HepG2 (cell line): ENCODE measurements around the gene PRPSAP2. TPM values are rescaled to one million over a fixed set of nuclear protein-coding genes. Genes with fewer than 3 reads are reported as not detected.

Experiments
- CEBPB ChIP-seq: IDR thresholded peaks from 2 replicates; pipeline ENCODE4 v1.6.1; 2011; ENCODE audit warnings: low read depth, low read length, improper control_type of control experiment, borderline replicate concordance
- GLI4 ChIP-seq: sonication (generic); formaldehyde crosslinking; IDR thresholded peaks from 2 replicates; pipeline ENCODE4 v1.5.1; 2020; ENCODE audit warnings: missing genetic modification reagents, mild to moderate bottlenecking, moderate library complexity, borderline replicate concordance
- MAFG ChIP-seq: sonication (generic); formaldehyde crosslinking; IDR thresholded peaks from 2 replicates; pipeline ENCODE4 v1.5.1; 2020; ENCODE audit warnings: mild to moderate bottlenecking, missing genetic modification reagents
- MAZ ChIP-seq, 2 experiments: sonication (generic) in 1 of 2; formaldehyde crosslinking in 1 of 2; IDR thresholded peaks; 2 replicates each; pipeline versions ENCODE4 v1.5.0 to v1.6.1; 2012 to 2020; ENCODE audit warnings: low read depth in 2 of 2, mild to moderate bottlenecking in 2 of 2, borderline replicate concordance in 1 of 2, improper control_type of control experiment in 1 of 2, low read length in 1 of 2, missing genetic modification reagents in 1 of 2, moderate library complexity in 1 of 2
- MEF2D ChIP-seq: sonication (generic); formaldehyde crosslinking; IDR thresholded peaks from 2 replicates; pipeline ENCODE4 v1.5.1; 2020; ENCODE audit warnings: mild to moderate bottlenecking, missing genetic modification reagents
- MXI1 ChIP-seq: IDR thresholded peaks from 3 replicates; pipeline ENCODE4 v1.6.1; 2012; ENCODE audit warnings: low read depth, low read length, inconsistent platforms, borderline replicate concordance
- NFATC3 ChIP-seq: sonication (generic); formaldehyde crosslinking; IDR thresholded peaks from 2 replicates; pipeline ENCODE4 v1.5.1; 2020; ENCODE audit warnings: mild to moderate bottlenecking, missing genetic modification reagents
- NRL ChIP-seq: sonication (generic); formaldehyde crosslinking; IDR thresholded peaks from 2 replicates; pipeline ENCODE4 v1.5.0; 2020; ENCODE audit warnings: missing genetic modification reagents, mild to moderate bottlenecking, moderate library complexity, borderline replicate concordance
- PATZ1 ChIP-seq: sonication (generic); formaldehyde crosslinking; IDR thresholded peaks from 2 replicates; pipeline ENCODE4 v1.4.0; 2020; ENCODE audit warnings: missing genetic modification reagents
- SP2 ChIP-seq: sonication (generic); formaldehyde crosslinking; IDR thresholded peaks from 2 replicates; pipeline ENCODE4 v1.5.1; 2020; ENCODE audit warnings: mild to moderate bottlenecking, missing genetic modification reagents
- TBX2 ChIP-seq: sonication (generic); formaldehyde crosslinking; IDR thresholded peaks from 2 replicates; pipeline ENCODE4 v1.5.0; 2020; ENCODE audit warnings: missing genetic modification reagents, mild to moderate bottlenecking, borderline replicate concordance
- TOE1 ChIP-seq: sonication (generic); formaldehyde crosslinking; IDR thresholded peaks from 2 replicates; pipeline ENCODE4 v1.4.0; 2020; ENCODE audit warnings: mild to moderate bottlenecking, missing genetic modification reagents
- ZNF20 ChIP-seq: sonication (generic); formaldehyde crosslinking; IDR thresholded peaks from 2 replicates; pipeline ENCODE4 v1.4.0; 2020; ENCODE audit warnings: mild to moderate bottlenecking, moderate library complexity, missing genetic modification reagents
- ZNF629 ChIP-seq: sonication (generic); formaldehyde crosslinking; conservative IDR thresholded peaks from 2 replicates; pipeline ENCODE4 v1.5.0; 2020; ENCODE audit warnings: missing genetic modification reagents
- polyA plus RNA-seq, 8 experiments: library from polyadenylated mRNA; depleted of rRNA in 3 of 8; stranded (reverse) in 7 of 8; unstranded in 1 of 8; fragments of >200 nt; fragmentation: Illumina TruSeq in 4 of 8; extraction: Trizol in 4 of 8; gene quantifications; 2 replicates each; pipeline versions ENCODE4 v1.2.1 to v1.2.3, GENCODE V29; 2011 to 2016; ENCODE audit warnings: low read depth in 4 of 8, missing spikeins in 1 of 8, mixed read lengths in 1 of 8; ENCODE audit not compliant: insufficient read depth in 1 of 8
- total RNA-seq, 5 experiments: library from RNA; depleted of rRNA; stranded (reverse); fragments of >200 nt; fragmentation: Illumina TruSeq; extraction: Trizol; gene quantifications; 2 replicates each; pipeline ENCODE4 v1.2.3, GENCODE V29; 2016; ENCODE audit warnings: low read depth in 1 of 5
- TF ChIP-seq, protein P1 (sequence below): sonication (generic); formaldehyde crosslinking; conservative IDR thresholded peaks from 2 replicates; pipeline ENCODE4 v1.8.0; 2022; ENCODE audit warnings: mild to moderate bottlenecking, moderate library complexity, missing genetic modification reagents
- TF ChIP-seq, protein P2 (sequence below): sonication (generic); formaldehyde crosslinking; IDR thresholded peaks from 2 replicates; pipeline ENCODE4 v1.4.0; 2020; ENCODE audit warnings: missing genetic modification reagents
- TF ChIP-seq, protein P3 (sequence below): IDR thresholded peaks from 2 replicates; pipeline ENCODE4 v1.6.1; 2016; ENCODE audit warnings: low read depth

Gene PRPSAP2
- total and polyA plus RNA-seq, 2 of the 13 experiments (the other 11 are each of a cell fraction or from before 2014, with no cell fraction given) = 34.0 to 58.9 TPM

- TF ChIP-seq ZNF20 (CRISPR knock-in tag) (no peak), TOE1 (CRISPR knock-in tag) (no peak), NFATC3 (CRISPR knock-in tag) (no peak), NRL (CRISPR knock-in tag) (peak; percentile 72; the same call in 1 of the 2 replicates), ZNF629 (CRISPR knock-in tag) (no peak), CEBPB (no peak), MAFG (CRISPR knock-in tag) (no peak), GLI4 (CRISPR knock-in tag) (no peak), MAZ (IDR thresholded peaks at IDR 0.05; ENCODE audit: borderline replicate concordance, low read depth, low read length) (no peak), MAZ (CRISPR knock-in tag; IDR thresholded peaks at IDR 0.05; ENCODE audit: low read depth) (peak; percentile 73; the same call in 1 of the 2 replicates), PATZ1 (CRISPR knock-in tag) (peak; percentile 40; the same call in 1 of the 2 replicates), TBX2 (CRISPR knock-in tag) (peak; percentile 76), MEF2D (no peak; the same call in 1 of the 2 replicates), SP2 (CRISPR knock-in tag) (peak; percentile 64), MXI1 (peak; percentile 67; the same call in 1 of the 3 replicates)
- TF ChIP-seq, protein P1, sequence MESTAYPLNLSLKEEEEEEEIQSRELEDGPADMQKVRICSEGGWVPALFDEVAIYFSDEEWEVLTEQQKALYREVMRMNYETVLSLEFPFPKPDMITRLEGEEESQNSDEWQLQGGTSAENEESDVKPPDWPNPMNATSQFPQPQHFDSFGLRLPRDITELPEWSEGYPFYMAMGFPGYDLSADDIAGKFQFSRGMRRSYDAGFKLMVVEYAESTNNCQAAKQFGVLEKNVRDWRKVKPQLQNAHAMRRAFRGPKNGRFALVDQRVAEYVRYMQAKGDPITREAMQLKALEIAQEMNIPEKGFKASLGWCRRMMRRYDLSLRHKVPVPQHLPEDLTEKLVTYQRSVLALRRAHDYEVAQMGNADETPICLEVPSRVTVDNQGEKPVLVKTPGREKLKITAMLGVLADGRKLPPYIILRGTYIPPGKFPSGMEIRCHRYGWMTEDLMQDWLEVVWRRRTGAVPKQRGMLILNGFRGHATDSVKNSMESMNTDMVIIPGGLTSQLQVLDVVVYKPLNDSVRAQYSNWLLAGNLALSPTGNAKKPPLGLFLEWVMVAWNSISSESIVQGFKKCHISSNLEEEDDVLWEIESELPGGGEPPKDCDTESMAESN (CRISPR knock-in tag) = 0 out of 2 replicates have a peak, but pooled peaks have one; percentile 53
- TF ChIP-seq, protein P2, sequence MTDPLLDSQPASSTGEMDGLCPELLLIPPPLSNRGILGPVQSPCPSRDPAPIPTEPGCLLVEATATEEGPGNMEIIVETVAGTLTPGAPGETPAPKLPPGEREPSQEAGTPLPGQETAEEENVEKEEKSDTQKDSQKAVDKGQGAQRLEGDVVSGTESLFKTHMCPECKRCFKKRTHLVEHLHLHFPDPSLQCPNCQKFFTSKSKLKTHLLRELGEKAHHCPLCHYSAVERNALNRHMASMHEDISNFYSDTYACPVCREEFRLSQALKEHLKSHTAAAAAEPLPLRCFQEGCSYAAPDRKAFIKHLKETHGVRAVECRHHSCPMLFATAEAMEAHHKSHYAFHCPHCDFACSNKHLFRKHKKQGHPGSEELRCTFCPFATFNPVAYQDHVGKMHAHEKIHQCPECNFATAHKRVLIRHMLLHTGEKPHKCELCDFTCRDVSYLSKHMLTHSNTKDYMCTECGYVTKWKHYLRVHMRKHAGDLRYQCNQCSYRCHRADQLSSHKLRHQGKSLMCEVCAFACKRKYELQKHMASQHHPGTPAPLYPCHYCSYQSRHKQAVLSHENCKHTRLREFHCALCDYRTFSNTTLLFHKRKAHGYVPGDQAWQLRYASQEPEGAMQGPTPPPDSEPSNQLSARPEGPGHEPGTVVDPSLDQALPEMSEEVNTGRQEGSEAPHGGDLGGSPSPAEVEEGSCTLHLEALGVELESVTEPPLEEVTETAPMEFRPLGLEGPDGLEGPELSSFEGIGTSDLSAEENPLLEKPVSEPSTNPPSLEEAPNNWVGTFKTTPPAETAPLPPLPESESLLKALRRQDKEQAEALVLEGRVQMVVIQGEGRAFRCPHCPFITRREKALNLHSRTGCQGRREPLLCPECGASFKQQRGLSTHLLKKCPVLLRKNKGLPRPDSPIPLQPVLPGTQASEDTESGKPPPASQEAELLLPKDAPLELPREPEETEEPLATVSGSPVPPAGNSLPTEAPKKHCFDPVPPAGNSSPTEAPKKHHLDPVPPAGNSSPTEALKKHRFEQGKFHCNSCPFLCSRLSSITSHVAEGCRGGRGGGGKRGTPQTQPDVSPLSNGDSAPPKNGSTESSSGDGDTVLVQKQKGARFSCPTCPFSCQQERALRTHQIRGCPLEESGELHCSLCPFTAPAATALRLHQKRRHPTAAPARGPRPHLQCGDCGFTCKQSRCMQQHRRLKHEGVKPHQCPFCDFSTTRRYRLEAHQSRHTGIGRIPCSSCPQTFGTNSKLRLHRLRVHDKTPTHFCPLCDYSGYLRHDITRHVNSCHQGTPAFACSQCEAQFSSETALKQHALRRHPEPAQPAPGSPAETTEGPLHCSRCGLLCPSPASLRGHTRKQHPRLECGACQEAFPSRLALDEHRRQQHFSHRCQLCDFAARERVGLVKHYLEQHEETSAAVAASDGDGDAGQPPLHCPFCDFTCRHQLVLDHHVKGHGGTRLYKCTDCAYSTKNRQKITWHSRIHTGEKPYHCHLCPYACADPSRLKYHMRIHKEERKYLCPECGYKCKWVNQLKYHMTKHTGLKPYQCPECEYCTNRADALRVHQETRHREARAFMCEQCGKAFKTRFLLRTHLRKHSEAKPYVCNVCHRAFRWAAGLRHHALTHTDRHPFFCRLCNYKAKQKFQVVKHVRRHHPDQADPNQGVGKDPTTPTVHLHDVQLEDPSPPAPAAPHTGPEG (CRISPR knock-in tag) = no peak
- TF ChIP-seq, protein P3, sequence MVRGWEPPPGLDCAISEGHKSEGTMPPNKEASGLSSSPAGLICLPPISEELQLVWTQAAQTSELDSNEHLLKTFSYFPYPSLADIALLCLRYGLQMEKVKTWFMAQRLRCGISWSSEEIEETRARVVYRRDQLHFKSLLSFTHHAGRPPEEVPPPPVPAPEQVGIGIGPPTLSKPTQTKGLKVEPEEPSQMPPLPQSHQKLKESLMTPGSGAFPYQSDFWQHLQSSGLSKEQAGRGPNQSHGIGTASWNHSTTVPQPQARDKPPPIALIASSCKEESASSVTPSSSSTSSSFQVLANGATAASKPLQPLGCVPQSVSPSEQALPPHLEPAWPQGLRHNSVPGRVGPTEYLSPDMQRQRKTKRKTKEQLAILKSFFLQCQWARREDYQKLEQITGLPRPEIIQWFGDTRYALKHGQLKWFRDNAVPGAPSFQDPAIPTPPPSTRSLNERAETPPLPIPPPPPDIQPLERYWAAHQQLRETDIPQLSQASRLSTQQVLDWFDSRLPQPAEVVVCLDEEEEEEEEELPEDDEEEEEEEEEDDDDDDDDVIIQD (CRISPR knock-in tag) = 0 out of 2 replicates have a peak, but pooled peaks have one; percentile 69
Measured at GRCh38 chr17:18855831-18856569, 1.9 kb upstream of the PRPSAP2 start (continued).
